GM10266 (cell line): ENCODE results near the gene AFAP1.

Source experiments
- DNase-seq: peaks from one replicate; pipeline ENCODE4 v3.0.0; 2012; ENCODE audit errors: extremely low spot score
- TF ChIP-seq, protein P1 (sequence below): IDR thresholded peaks from 2 replicates; pipeline ENCODE4 v1.5.1; 2012; ENCODE audit warnings: mild to moderate bottlenecking, low read depth; ENCODE audit not compliant: control insufficient read depth, insufficient read depth; ENCODE audit errors: missing control alignments

Gene AFAP1

DNA sequence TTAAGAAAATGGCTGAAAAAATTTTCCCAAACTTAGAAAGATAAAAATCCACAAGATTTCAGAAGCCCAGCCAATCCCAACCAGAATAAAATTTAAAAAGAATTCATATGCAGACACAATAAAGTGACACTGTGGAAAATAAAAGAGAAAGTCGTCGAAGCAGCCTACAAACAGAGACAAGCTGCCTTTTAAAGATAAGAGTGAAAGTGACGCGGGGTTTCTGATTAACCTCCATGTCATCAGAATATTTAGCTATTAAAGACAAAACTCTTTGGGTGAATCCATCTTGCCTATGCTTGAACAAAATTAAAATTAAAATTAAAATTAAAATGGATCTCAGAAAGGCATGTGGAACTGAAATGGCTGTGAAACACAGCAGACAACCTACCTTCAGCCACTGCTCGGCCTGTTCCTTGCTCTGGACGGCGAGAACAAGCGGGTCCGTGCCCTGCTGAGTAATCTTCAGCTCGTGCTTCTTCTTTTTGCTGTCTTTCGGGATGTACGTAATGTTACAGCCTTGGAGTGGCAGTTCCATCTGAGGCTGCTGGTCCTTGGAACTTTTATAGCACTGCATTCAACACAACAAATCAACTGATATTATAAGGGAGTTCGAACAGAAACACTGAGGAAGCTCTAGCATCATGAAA is 101.4 kb downstream of the AFAP1 start:
- TF ChIP-seq, protein P1, sequence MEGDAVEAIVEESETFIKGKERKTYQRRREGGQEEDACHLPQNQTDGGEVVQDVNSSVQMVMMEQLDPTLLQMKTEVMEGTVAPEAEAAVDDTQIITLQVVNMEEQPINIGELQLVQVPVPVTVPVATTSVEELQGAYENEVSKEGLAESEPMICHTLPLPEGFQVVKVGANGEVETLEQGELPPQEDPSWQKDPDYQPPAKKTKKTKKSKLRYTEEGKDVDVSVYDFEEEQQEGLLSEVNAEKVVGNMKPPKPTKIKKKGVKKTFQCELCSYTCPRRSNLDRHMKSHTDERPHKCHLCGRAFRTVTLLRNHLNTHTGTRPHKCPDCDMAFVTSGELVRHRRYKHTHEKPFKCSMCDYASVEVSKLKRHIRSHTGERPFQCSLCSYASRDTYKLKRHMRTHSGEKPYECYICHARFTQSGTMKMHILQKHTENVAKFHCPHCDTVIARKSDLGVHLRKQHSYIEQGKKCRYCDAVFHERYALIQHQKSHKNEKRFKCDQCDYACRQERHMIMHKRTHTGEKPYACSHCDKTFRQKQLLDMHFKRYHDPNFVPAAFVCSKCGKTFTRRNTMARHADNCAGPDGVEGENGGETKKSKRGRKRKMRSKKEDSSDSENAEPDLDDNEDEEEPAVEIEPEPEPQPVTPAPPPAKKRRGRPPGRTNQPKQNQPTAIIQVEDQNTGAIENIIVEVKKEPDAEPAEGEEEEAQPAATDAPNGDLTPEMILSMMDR = no peak
- DNase-seq = no peak

DNA sequence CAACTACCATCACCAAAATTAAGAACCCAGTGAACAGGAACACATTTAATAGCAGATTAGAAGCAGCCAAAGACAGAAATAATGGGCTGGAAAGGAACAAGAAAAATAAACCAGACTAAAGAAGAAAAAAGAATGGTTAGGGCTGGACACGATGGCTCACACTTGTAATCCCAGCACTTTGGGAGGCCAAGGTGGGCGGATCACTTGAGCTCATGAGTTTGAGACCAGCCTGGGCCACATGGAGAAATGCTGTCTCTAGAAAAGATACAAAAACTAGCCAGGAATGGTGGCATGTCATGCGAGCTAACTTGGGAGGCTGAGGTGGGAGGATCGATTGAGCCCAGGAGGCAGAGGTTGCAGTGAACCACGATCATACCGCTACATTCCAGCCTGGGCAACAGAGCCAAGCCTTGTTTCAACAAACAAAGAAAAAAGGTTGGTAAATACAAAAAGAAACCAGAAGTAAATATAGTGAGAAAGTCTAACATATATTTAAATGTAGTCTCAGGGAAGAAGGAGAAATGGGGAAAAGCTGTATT is 102.0 kb downstream of the AFAP1 start:
- DNase-seq = no peak
- TF ChIP-seq, protein P1 = no peak

DNA sequence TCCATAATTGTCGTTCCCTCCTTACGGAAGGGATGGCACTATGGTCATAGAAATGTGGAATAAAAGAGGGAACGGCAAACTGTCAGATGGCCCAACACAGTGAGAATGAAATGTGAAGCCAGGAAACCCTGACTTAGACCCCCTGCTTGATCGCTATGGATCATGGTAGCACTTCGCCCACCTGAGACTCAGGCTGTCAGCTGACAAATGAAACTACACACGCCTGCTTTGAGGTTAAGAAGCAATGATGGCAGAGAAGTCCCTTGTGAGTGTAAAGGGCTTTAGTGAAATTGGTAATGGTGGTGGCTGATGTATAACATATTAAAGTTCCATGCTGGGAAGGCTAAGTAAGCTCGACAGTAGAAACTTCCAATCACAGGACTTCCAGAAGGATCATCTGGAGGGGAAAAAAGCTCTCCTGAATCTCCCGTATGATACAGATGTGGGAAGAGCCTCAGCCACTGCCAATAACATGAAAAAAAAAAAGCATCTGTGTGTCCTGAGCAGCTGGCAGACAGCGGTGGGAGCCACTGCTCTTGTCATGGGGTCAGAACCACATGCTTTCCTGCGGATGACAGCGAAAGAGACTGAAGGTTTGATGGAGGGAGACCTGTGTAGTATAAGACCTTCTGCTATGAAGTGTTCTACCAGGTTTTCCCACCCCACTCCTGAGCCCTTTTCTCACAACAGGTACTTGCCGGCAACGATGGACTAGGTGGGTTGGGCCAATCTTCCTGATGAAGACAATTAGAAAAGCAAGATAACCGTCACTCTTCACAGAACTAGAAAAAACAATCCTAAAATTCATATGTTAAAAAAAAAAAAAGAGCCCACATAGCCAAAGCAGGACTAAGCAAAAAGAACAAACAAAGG is 107.6 kb downstream of the AFAP1 start:
- DNase-seq = no peak
- TF ChIP-seq, protein P1 = no peak

GRCh38 chr4:7831330-7831729 is 108.3 kb downstream of the AFAP1 start:
- TF ChIP-seq, protein P1 = no peak
- DNase-seq = peak; percentile 51

DNA sequence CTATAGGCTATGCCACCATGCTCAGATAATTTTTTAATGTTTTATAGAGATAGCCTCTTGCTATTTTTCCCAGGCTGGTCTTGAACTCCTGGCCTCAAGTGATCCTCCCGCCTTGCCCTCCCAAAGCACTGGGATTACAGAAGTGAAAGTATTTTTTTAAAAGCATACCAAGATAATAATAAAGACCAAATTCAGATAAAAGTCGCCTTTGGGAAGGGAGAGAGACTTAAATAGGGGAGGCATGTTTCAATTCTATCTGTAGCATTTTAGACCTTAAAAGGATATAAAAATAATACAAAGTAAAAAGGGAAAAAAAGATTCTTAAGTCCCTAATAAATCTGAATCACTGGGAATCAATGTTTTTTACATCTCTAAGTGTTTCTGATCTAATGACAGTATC is 108.9 kb downstream of the AFAP1 start:
- no peak for DNase-seq
- TF ChIP-seq, protein P1 = no peak

- DNase-seq = no peak
- TF ChIP-seq, protein P1 = no peak
Observed at GRCh38 chr4:7829652-7830580, 109.7 kb downstream of the AFAP1 start.
